GM12873 (cell line): Measurements from ENCODE around the gene ACAP1.

ENCODE experiments used
- TF ChIP-seq, protein P1 (sequence below): IDR thresholded peaks from 2 replicates; pipeline ENCODE4 v1.5.1; 2012; ENCODE audit warnings: low read depth, mild to moderate bottlenecking, moderate library complexity, low read length, control low read depth; ENCODE audit not compliant: insufficient read depth; ENCODE audit errors: missing control alignments

ACAP1 gene

DNA sequence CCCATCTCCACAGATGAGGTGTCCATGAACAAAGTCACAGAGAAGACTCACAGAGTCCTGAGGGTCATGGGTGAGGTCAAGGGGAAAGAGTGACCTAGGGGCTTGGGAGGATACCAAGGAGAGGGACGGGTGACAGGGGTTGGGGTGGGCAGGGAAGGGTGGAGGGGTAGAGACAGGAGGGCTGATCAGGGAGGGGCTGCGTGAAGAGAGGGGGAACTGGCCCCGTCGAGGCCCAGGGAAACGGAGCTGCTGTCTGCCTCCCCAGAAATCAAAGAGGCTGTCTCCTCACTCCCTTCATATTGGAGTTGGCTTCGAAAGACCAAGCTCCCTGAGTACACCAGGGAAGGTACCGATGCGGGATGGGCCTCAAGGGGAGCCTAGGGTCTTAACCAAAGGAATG lies 19.2 kb downstream of the ACAP1 start:
- TF ChIP-seq, protein P1, sequence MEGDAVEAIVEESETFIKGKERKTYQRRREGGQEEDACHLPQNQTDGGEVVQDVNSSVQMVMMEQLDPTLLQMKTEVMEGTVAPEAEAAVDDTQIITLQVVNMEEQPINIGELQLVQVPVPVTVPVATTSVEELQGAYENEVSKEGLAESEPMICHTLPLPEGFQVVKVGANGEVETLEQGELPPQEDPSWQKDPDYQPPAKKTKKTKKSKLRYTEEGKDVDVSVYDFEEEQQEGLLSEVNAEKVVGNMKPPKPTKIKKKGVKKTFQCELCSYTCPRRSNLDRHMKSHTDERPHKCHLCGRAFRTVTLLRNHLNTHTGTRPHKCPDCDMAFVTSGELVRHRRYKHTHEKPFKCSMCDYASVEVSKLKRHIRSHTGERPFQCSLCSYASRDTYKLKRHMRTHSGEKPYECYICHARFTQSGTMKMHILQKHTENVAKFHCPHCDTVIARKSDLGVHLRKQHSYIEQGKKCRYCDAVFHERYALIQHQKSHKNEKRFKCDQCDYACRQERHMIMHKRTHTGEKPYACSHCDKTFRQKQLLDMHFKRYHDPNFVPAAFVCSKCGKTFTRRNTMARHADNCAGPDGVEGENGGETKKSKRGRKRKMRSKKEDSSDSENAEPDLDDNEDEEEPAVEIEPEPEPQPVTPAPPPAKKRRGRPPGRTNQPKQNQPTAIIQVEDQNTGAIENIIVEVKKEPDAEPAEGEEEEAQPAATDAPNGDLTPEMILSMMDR = no peak

DNA sequence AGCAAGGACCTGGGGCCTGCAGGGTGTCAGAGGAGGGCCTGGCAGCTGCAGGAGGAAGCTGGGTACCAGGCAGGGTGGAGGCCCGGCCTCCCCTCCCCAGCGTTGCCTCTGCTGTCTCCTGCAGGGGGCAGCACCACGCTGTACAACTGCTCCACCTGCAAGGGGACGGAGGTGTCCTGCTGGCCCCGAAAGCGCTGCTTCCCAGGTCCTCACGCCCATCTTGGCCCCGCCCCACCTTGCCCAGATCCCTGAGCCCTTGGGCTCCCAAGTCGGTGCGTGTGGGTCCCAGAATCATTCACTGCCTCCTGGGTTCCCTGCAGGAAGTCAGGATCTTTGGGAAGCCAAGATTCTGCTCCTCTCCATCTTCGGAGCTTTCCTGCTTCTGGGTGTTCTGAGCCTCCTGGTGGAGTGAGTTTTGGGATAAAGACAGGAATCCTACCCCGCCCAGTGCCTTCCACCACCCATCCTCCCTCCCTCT lies 19.8 kb downstream of the ACAP1 start:
- TF ChIP-seq, protein P1 = peak; percentile 97

DNA sequence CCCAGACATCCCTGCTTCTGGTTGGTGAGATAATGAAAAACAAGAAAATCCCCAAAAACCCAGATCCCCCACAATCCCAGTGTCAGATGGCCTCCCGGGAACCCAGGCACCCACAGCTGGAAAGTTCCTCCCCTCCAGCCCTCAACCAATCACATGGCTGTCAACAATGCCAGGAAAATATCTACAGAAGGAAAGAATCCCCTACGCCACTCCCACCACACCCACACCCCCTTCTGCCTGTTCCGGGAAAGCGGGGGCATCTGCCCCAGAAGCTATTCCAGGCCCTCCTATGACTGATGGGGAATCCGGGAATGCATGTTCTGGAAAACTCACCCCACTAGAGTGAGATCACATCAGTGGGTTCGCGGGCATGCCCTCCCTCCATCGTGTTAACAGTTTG lies 20.4 kb downstream of the ACAP1 start:
- TF ChIP-seq, protein P1 = no peak

DNA sequence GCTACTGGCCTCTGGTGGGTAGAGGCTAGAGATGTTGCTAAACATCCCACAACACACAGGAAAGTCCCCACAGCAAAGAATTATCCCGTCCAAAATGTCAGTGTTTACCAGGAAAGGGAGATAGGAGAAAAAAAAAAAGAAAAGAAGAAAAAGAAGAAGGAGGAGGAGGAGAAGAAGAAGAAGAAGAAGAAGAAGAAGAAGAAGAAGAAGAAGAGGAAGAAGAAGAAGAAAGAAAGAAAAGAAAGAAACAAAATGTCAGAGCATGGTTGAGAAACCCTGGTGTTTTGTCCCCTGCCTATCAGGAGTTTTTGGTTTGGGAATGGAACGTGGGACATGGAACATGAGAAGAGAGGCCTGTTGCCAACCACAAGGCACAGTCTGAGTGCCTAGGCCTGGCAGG lies 21.1 kb downstream of the ACAP1 start:
- TF ChIP-seq, protein P1 = no peak

DNA sequence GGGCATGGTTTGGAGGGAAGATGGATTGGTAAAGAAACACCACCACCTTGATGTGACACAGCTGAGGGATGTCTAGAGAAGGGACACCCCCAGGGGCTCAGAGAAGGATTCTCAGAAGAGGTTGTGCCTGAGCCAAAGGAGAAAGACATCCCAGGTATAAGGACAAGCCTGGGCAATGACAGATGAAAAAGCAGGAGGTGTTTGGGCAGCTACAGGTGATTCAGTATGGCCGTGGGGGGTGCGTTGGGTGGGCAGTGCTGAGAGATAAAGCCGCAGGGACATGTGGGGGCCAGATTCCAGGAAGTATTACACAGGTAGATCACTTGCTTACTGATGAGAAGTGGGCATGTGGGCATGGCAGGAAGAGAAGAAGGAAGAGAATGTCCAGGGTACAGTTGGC lies 25.6 kb downstream of the ACAP1 start:
- TF ChIP-seq, protein P1 = no peak

DNA sequence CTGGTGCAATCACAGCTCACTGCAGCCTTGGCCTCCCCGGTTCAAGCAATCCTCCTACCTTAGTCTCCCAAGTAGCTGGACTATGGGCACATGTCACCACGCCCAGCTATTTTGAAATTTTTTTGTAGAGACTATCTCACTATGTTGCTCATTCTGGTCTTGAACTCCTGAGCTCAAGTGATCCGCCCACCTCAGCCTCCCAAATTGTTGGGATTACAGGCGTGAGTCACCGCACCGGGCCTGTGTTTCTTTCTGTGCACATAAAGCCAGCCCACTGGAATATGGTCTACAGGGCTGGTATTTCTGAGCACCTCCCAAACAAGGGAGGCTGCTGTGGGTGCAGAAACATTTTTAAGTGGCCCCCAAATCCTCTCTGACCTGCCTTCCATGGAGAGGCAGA lies 27.0 kb downstream of the ACAP1 start:
- TF ChIP-seq, protein P1 = no peak

DNA sequence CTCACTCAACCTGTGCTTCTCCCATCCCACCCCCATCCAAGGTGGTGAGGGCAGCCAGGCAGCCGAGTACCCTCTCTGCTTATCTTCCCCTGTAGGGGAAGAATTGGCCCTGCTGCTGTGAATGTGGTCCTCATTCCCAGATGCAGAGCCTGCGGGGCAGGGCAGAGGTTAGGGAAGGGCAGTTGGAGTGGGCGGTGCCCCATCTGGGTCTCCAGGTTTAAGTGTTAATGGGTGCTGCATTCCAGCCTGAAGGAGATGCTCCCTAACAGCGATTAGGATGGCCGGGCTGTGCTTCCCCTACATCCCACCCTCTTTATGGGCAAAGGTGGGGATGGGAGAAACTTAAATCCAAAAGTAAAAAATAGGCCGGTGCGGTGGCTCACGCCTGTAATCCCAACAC lies 30.8 kb downstream of the ACAP1 start:
- TF ChIP-seq, protein P1 = no peak
